ENCODE results near the gene OR5AP2. TPM values are rescaled to one million over a fixed set of nuclear protein-coding genes. Genes with fewer than 3 reads are reported as not detected.
"Not testable (repeated sequence)": the region's sequence is repeated elsewhere in the genome, so short reads cannot be mapped to it uniquely, and the experiment has no call there.

Gene OR5AP2
- not detected in 2 replicates for total RNA-seq

GRCh38 chr11:56642339-56642738, at the start of gene OR5AP2:
Gene OR5AP2 (minus strand): TSS chr11:56642439. CDS start chr11:56642439, 0 bp downstream.
- DNase-seq (ENCODE audit: low read depth in 2 of 2), result no peak

GRCh38 chr11:56691179-56691578, 48.9 kb upstream of the OR5AP2 start:
- not testable (repeated sequence) for DNase-seq (ENCODE audit: low read depth in 2 of 2)

- no peak for DNase-seq (ENCODE audit: low read depth in 2 of 2)
Measured at GRCh38 chr11:56688554-56689100, 46.4 kb upstream of the OR5AP2 start.

- DNase-seq (ENCODE audit: low read depth in 2 of 2), result no peak
Measured at GRCh38 chr11:56670984-56671383, 28.7 kb upstream of the OR5AP2 start.

DNA sequence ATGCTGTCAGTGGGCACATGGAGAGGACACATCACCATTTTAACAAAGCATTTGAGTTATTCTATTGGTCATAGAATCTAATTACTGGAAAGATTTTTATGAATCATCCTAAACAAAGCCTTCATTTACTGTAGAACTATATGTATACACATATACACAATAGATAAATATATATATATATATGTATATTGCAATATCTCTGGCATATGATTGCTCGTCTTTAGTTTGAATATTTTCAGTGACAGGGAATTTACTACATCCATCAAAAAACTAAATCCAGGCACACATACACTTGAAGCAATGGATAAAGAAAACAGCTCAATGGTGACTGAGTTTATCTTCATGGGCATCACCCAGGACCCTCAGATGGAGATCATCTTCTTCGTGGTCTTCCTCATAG, 21.1 kb upstream of the OR5AP2 start, which contains the start of gene OR5AR1:
Gene OR5AR1, plus strand, starts transcription at position 301 of the 400 bp plus-strand sequence. Its CDS starts 0 bp downstream, at position 301.
- no peak for DNase-seq (ENCODE audit: low read depth in 2 of 2)

DNA sequence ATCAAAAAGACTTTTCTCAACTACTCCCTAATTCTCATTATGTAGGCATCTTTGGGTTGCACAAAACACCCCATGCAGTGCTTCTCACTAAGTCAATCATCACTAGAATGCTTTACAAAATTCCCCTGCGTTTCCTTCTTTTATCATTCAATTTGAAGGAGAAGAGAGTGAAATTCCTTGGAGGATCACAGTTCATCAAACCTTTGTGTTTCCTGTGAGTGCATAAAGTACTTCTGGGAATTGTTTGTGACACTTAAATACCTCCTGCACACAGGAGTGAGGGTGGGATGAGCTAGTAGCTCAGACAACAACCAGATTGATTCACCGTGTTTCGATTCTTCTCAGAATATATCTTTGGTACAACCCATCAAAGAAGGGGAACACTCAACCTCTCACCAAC, 17.5 kb upstream of the OR5AP2 start:
- DNase-seq (ENCODE audit: low read depth in 2 of 2), result no peak

- no peak for DNase-seq (ENCODE audit: low read depth in 2 of 2)
Measured at GRCh38 chr11:56637500-56637899, 4.7 kb downstream of the OR5AP2 start.

- DNase-seq (ENCODE audit: low read depth in 2 of 2), result no peak
Measured at GRCh38 chr11:56636861-56637260, 5.4 kb downstream of the OR5AP2 start.

GRCh38 chr11:56632329-56632728, 9.9 kb downstream of the OR5AP2 start:
- no peak for DNase-seq (ENCODE audit: low read depth in 2 of 2)

DNA sequence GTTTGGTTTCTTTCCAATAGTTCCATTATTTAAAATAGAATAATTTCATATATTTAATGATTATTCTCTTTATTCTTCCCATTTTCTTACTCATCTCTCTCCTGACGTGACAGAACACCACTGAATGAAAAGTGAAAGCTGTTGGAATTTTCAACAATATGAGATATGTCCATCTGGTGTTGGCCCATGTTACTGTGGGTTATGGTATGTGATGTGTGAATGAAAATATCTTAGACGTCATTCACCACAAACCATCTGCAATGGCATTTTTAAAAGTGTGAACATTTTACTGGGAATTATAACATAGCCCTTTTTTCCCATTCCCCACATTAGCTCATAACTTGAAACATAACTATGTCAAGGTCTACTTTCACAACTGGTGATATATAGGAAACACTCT, 16.3 kb downstream of the OR5AP2 start:
- DNase-seq (ENCODE audit: low read depth in 2 of 2), result no peak

DNA sequence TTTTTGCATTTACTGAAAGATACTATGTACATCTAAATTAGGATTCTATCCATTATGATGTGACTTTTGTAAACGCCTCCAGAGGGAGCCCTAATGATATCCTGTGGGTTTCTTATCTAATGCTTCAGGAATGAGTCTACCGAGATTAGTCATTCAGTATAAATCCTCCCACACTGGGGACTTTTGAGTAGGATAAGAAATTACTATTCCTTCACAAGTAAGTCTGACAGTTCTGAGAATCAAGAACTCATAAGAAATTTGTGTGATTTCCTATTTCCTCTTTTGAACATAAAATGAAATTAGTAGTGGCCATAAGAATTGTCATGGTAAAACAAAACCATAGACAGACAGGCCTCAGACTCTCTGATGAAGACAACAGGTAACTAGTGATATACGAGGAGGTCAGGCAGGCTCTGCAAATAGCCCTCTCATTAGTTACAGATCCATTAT, 17.6 kb downstream of the OR5AP2 start:
- DNase-seq (ENCODE audit: low read depth in 2 of 2), result peak; percentile 0 to 55

DNA sequence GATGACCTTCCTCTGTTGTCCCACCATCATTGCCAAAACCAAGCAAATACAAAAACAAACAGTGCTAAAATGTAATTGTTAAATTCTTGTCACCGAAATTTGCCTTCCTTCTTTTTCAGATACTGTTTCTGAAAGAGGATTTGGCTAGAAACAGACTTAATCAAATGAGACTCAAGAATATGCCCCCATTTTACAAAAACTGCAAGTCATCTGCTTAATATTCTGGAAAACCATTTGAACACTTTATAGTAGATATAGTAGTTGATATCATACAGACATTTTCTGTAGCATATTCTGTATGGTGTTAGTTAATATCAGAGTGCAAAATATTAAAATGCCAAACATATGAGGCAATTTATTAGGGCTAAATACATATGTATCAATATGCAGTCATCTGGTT, 31.1 kb downstream of the OR5AP2 start:
- no peak for DNase-seq (ENCODE audit: low read depth in 2 of 2)

DNA sequence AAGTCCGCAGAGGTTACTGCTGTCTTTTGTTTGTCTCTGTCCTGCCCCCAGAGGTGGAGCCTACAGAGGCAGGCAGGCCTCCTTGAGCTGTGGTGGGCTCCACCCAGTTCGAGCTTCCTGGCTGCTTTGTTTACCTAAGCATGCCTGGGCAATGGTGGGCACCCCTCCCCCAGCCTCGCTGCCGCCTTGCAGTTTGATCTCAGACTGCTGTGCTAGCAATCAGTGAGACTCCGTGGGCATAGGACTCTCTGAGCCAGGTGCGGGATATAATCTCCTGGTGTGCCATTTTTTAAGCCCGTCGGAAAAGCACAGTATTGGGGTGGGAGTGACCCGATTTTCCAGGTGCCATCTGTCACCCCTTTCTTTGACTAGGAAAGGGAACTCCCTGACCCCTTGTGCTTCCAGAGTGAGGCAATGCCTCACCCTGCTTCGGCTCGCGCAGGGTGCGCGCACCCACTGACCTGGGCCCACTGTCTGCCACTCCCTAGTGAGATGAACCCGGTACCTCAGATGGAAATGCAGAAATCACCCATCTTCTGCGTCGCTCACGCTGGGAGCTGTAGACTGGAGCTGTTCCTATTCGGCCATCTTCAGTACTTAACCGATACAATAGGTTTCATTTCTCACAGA, 50.0 kb downstream of the OR5AP2 start:
- not testable (repeated sequence) for DNase-seq (ENCODE audit: low read depth in 2 of 2)

Other genes starting within 250 kb of the OR5AP2 start
- not detected in 2 replicates for gene OR5AL1, start 229.7 kb downstream of the OR5AP2 start, total RNA-seq
- gene OR5M3, start 169.1 kb downstream of the OR5AP2 start, total RNA-seq, result not detected in 2 replicates
- not detected in 2 replicates for gene OR5M8, start 151.1 kb downstream of the OR5AP2 start, total RNA-seq
- not detected in 2 replicates for gene OR5M11, start 99.2 kb downstream of the OR5AP2 start, total RNA-seq
- gene OR5M10, start 64.7 kb downstream of the OR5AP2 start, total RNA-seq, result not detected in 2 replicates
- not detected in 2 replicates for gene OR5M1, start 27.6 kb downstream of the OR5AP2 start, total RNA-seq
- gene OR5AR1, start 21.2 kb upstream of the OR5AP2 start, total RNA-seq, result not detected in 2 replicates
- not detected in 2 replicates for gene OR9G1, start 56.7 kb upstream of the OR5AP2 start, total RNA-seq
- not detected in 2 replicates for gene OR9G4, start 106.3 kb upstream of the OR5AP2 start, total RNA-seq

All from lung microvascular endothelial cell (primary cell).